SJCRH30 (cell line): Measurements from ENCODE around the gene MEST. TPM values are rescaled to one million over a fixed set of nuclear protein-coding genes. Genes with fewer than 3 reads are reported as not detected.

Source experiments
- DNase-seq, 2 experiments: peaks; one replicate each; pipeline ENCODE4 v3.0.0-alpha.2; 2015 to 2020
- H3K27ac ChIP-seq: fragments of 250-450 bp; sonication (Bioruptor Pico); 2 replicates; pipeline ENCODE4 v1.5.1; 2020; ENCODE audit warnings: mild to moderate bottlenecking, moderate library complexity
- H3K27me3 ChIP-seq: fragments of 250-450 bp; sonication (Bioruptor Pico); 2 replicates; pipeline ENCODE4 v1.5.1; 2020; ENCODE audit warnings: mild to moderate bottlenecking, moderate library complexity
- H3K36me3 ChIP-seq: fragments of 250-450 bp; sonication (Bioruptor Pico); 2 replicates; pipeline ENCODE4 v1.5.1; 2020; ENCODE audit warnings: mild to moderate bottlenecking, moderate library complexity
- H3K4me1 ChIP-seq: fragments of 250-450 bp; sonication (Bioruptor Pico); 2 replicates; pipeline ENCODE4 v1.5.1; 2020; ENCODE audit warnings: mild to moderate bottlenecking, moderate library complexity
- H3K4me3 ChIP-seq: fragments of 250-450 bp; sonication (Bioruptor Pico); 2 replicates; pipeline ENCODE4 v1.5.1; 2020; ENCODE audit warnings: mild to moderate bottlenecking, moderate library complexity
- H3K9me3 ChIP-seq: fragments of 250-450 bp; sonication (Bioruptor Pico); replicated peaks from 2 replicates; pipeline ENCODE4 v1.5.1; 2020; ENCODE audit warnings: mild to moderate bottlenecking, moderate library complexity
- total RNA-seq: library from RNA; depleted of rRNA; stranded (reverse); fragments of >200 nt; shearing (Covaris generic); gene quantifications from 2 replicates; pipeline ENCODE4 v1.2.3, GENCODE V29; 2014

Gene MEST
- total RNA-seq, 1 experiment from 2014 or later = 2,085 TPM

DNA sequence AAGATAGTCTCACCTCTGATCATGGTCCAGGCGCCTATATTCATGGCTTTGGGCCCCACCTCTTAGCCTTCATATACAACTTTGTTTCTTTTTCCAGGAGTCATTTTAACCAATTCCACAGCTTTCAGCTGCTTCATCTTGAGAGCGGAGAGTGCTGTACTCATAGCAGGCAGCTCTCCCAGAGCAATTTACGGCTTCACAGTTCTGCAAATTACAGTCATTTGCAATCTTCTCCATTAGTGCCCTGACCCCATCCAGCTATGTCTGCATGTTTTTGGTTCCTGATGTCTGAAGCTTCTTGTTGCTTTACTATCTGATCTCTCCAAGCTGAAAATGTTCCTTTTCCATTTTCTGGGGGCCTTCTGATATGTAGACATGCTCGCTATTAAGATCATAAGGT is 18.0 kb upstream of the MEST start:
- H3K27me3 ChIP-seq = no peaks in the 10 kb centered on the region
- H3K4me3 ChIP-seq = no peak overlapping the region
- no peaks in the 10 kb centered on the region for H3K4me1 ChIP-seq
- H3K9me3 ChIP-seq = peaks cover 13% of the 10 kb centered on the region; the same call in 1 of the 2 replicates
- no peak for DNase-seq
- no peaks in the 10 kb centered on the region for H3K36me3 ChIP-seq
- H3K27ac ChIP-seq = no peak overlapping the region

DNA sequence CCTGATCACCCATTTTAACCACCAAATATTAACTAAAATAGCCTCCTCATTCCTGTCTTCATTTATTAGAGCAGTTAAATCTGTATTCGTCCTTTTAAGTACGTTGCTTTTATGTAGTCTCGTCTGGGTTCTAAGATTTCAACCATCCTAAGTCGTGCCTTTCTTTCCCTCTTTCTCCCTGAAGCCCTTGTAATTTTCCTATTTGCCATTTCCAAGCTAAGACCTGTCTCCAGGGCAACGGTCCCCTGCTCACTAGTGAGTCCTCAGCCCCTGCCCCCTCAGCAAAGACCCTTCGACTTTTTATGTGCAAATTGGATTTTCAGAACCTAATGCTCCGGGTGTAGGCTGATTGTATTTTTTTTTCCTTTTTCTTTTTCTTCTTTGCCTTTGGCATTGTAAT is 16.1 kb upstream of the MEST start:
- H3K4me1 ChIP-seq = no peaks in the 10 kb centered on the region
- no peak for DNase-seq
- H3K4me3 ChIP-seq = no peak overlapping the region
- H3K9me3 ChIP-seq = peaks cover 13% of the 10 kb centered on the region; the same call in 1 of the 2 replicates
- H3K36me3 ChIP-seq = no peaks in the 10 kb centered on the region
- H3K27ac ChIP-seq = no peak overlapping the region
- H3K27me3 ChIP-seq = no peaks in the 10 kb centered on the region

GRCh38 chr7:130476297-130477150 is 15.4 kb upstream of the MEST start:
- Histone ChIP-seq H3K36me3 (no peaks in the 10 kb centered on the region), H3K27me3 (no peaks in the 10 kb centered on the region), H3K4me1 (no peaks in the 10 kb centered on the region), H3K27ac (no peak overlapping the region), H3K9me3 (peaks cover 13% of the 10 kb centered on the region; the same call in 1 of the 2 replicates), H3K4me3 (no peak overlapping the region)
- peak in 1 of 2 experiments; percentile 52 for DNase-seq

DNA sequence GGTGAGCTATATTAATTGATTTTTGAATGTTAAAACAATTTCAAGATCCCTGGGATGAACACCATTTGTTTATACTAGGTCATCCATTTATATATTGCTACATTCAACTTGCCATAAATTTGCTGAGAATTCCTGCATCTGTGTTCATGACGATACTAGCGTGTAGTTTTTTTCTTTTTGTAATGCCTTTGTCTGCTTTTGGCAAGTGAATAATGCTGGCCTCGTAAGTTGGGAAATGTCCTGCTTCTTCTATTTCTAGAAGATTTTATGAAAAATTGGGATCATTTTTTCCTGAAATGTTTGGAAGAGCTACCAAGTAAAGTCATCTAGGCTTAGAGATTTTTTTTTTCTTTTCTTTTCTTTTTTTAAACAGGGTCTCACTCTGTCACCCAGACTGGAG is 12.9 kb upstream of the MEST start:
- DNase-seq = no peak
- Histone ChIP-seq H3K4me1 (no peaks in the 10 kb centered on the region), H3K27ac (no peak overlapping the region)

DNA sequence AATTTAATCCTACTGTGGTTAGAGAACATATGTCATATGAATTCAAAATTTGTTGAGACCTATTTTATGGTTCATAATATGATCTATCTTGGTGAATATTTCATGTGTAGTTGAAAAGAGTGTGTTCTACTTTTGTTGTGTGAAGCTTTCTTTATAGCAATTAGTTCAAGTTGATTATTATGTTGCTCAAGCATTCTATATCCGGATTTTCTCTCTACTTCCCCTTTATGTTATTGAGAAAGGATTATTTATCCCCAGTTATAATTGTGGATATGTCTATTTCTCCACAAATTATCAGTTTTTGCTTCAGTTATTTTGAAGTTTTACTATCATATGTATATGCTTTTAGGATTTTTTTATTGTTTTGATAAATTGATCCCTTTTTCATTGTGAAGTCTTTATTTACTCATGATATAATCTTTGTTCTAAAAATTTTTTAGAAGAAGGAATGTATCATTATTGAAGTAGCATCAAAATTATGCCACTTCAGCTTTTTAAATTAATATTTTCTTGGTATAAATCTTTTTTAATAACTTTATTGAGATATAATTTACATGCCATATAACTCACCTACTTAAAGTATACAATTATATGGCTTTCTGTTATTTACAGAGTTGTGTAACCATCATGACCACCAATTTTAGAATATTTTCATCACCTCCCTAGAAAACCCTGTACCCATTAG is 12.0 kb upstream of the MEST start:
- DNase-seq = no peak
- H3K9me3 ChIP-seq = peaks cover 13% of the 10 kb centered on the region; the same call in 1 of the 2 replicates
- no peaks in the 10 kb centered on the region for H3K36me3 ChIP-seq
- no peaks in the 10 kb centered on the region for H3K27me3 ChIP-seq
- H3K4me1 ChIP-seq = no peaks in the 10 kb centered on the region
- no peak overlapping the region for H3K4me3 ChIP-seq
- no peak overlapping the region for H3K27ac ChIP-seq

More for the DNA sequence above, 12.9 kb upstream of the MEST start:
- no peaks in the 10 kb centered on the region for H3K36me3 ChIP-seq
- peaks cover 13% of the 10 kb centered on the region; the same call in 1 of the 2 replicates for H3K9me3 ChIP-seq
- H3K4me3 ChIP-seq = no peak overlapping the region
- no peaks in the 10 kb centered on the region for H3K27me3 ChIP-seq

DNA sequence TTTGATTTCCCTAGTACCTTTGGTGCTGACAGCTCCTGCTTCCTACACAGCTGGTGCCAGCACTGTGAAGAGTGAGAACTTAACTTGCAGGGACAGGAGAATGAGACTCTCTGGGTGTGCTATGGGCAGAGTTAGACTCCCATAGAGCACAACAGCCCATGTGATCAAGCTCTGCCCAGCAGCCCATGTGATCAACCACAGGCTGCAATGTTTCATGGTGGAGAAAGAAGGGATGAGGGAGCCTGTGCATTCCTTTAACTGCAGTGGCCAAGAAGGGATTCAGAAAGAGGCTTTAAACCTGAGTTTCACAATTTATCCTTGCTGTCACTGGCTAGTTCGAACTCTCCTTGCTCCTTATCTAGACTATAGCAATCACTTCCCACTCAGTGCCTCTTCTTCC is 10.0 kb upstream of the MEST start:
- no peaks in the 10 kb centered on the region for H3K4me1 ChIP-seq
- H3K27ac ChIP-seq = no peak overlapping the region
- peaks cover 13% of the 10 kb centered on the region; the same call in 1 of the 2 replicates for H3K9me3 ChIP-seq
- DNase-seq = peak in 1 of 2 experiments; percentile 30
- no peaks in the 10 kb centered on the region for H3K36me3 ChIP-seq
- no peaks in the 10 kb centered on the region for H3K27me3 ChIP-seq
- H3K4me3 ChIP-seq = no peak overlapping the region

GRCh38 chr7:130483031-130483430 is 8.9 kb upstream of the MEST start:
- peaks cover 7% of the 10 kb centered on the region; the same call in 1 of the 2 replicates for H3K9me3 ChIP-seq
- DNase-seq = no peak

GRCh38 chr7:130485734-130486113 is 6.2 kb upstream of the MEST start:
- no peak for DNase-seq
- H3K4me3 ChIP-seq = no peak overlapping the region
- H3K4me1 ChIP-seq = peaks cover 20% of the 10 kb centered on the region
- no peaks in the 10 kb centered on the region for H3K9me3 ChIP-seq
- H3K27ac ChIP-seq = no peak overlapping the region
- no peaks in the 10 kb centered on the region for H3K36me3 ChIP-seq
- H3K27me3 ChIP-seq = no peaks in the 10 kb centered on the region

More at GRCh38 chr7:130483031-130483430, 8.9 kb upstream of the MEST start:
- Histone ChIP-seq H3K4me1 (no peaks in the 10 kb centered on the region; the same call in 1 of the 2 replicates), H3K4me3 (no peak overlapping the region), H3K36me3 (no peaks in the 10 kb centered on the region), H3K27ac (no peak overlapping the region), H3K27me3 (no peaks in the 10 kb centered on the region)

GRCh38 chr7:130486114-130486953 is 5.6 kb upstream of the MEST start:
- Histone ChIP-seq H3K27ac (no peak overlapping the region), H3K27me3 (no peaks in the 10 kb centered on the region), H3K9me3 (no peaks in the 10 kb centered on the region), H3K4me3 (no peak overlapping the region), H3K4me1 (peaks cover 20% of the 10 kb centered on the region), H3K36me3 (no peaks in the 10 kb centered on the region)
- no peak for DNase-seq

DNA sequence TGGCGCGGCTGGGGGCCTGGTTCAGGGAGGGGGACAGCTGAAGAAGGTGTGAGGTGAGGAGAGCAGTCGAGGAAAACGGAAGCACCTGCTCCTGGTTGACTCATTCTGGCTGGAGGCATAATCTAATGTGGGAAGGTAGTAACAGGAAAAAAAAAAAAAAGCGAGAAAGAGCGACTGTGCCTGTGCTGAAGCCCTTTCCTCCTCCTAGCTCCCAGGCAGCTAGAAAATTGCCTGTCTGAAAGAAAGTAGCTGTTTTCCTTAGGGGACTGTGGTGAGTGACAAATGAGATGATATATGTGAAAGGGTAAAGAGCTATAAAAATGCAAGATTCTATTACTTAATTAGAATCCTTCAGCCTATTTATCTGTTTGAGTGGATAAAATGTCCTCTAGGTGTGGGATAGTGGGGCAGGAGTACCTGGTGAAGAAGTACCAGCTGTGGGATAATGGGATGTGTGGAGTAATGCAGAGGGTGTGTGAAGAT is 4.9 kb upstream of the MEST start:
- peaks cover 20% of the 10 kb centered on the region for H3K4me1 ChIP-seq
- DNase-seq = no peak
- H3K36me3 ChIP-seq = no peaks in the 10 kb centered on the region
- no peak overlapping the region for H3K4me3 ChIP-seq
- no peaks in the 10 kb centered on the region for H3K27me3 ChIP-seq
- no peak overlapping the region for H3K27ac ChIP-seq
- no peaks in the 10 kb centered on the region for H3K9me3 ChIP-seq

GRCh38 chr7:130488392-130489139 is 3.3 kb upstream of the MEST start:
- Histone ChIP-seq H3K4me1 (peaks cover 20% of the 10 kb centered on the region), H3K36me3 (peaks cover 11% of the 10 kb centered on the region), H3K27ac (peak overlapping the region; percentile 95), H3K27me3 (no peaks in the 10 kb centered on the region), H3K9me3 (no peaks in the 10 kb centered on the region), H3K4me3 (no peak overlapping the region)
- DNase-seq = peak in 1 of 2 experiments; percentile 16

- DNase-seq = peak; percentile 72 to 75
- Histone ChIP-seq H3K27me3 (no peaks in the 10 kb centered on the region), H3K4me1 (peaks cover 20% of the 10 kb centered on the region), H3K36me3 (peaks cover 19% of the 10 kb centered on the region), H3K27ac (peak overlapping the region; percentile 95), H3K9me3 (no peaks in the 10 kb centered on the region), H3K4me3 (peak overlapping the region; percentile 77)
Measured at GRCh38 chr7:130489140-130489983, 2.5 kb upstream of the MEST start.

DNA sequence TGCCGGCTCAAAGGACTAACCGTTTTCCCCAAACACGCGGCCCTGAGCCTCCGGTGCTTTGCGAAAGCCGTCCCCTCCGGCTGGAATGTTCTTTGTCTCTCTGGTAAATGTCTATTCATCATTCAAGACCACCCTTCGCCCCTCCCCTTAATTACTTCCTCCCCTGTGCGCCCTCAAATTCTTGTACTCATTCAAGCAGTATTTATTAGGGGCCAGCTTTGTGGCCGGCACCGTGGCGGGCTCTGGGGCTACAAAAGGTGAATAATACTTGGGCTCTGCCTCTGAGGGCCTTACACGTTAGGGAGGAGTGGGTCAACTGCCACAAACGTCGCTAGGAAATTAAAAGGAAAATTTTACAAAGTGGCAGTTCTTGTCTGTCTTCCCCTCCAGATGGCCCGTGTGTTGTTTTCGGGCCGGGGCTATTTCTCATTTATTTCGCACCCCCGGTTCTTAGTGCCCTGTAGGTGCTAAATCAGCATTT is 1.5 kb upstream of the MEST start:
- Histone ChIP-seq H3K27me3 (no peaks in the 10 kb centered on the region), H3K4me3 (peak overlapping the region; percentile 77), H3K4me1 (peaks cover 20% of the 10 kb centered on the region), H3K36me3 (peaks cover 29% of the 10 kb centered on the region), H3K27ac (peak overlapping the region; percentile 95), H3K9me3 (no peaks in the 10 kb centered on the region)
- DNase-seq = peak; percentile 82 to 86
